ENCODE data around the gene ARHGAP28.

Gene ARHGAP28

GRCh38 chr18:6711467-6711866 lies 18.0 kb upstream of the ARHGAP28 start:
- DNase-seq (ENCODE audit: extremely low read depth, low read depth), result no peak
- TF ChIP-seq CTCF (IDR thresholded peaks at IDR 0.05; ENCODE audit: low read depth, low read length), result no peak

DNA sequence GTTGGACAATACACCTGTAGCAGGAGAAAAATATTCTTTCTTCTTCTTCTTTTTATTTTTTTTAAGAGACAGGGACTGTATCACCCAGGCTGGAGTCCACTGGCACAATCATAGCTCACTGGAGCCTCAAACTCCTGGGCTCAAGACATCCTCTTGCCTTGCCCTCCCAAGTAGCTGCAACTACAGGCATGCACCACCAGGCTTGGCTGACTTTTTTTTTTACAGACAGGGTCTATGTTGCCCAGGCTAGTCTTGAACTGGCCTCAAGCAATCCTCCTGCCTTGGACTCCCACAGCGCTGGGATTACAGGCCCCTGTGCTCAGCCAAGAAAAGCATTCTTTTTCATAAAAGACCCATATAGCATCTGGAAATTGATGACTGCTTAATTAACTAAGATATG lies 17.1 kb upstream of the ARHGAP28 start:
- TF ChIP-seq CTCF (IDR thresholded peaks at IDR 0.05; ENCODE audit: low read depth, low read length), result no peak
- DNase-seq (ENCODE audit: extremely low read depth, low read depth), result no peak

GRCh38 chr18:6714010-6714409 lies 15.5 kb upstream of the ARHGAP28 start:
- TF ChIP-seq CTCF (IDR thresholded peaks at IDR 0.05; ENCODE audit: low read depth, low read length), result no peak
- no peak for DNase-seq (ENCODE audit: extremely low read depth, low read depth)

- no peak for DNase-seq (ENCODE audit: extremely low read depth, low read depth)
- no peak for TF ChIP-seq CTCF (IDR thresholded peaks at IDR 0.05; ENCODE audit: low read depth, low read length)
Observed at GRCh38 chr18:6718267-6718666, 11.2 kb upstream of the ARHGAP28 start.

DNA sequence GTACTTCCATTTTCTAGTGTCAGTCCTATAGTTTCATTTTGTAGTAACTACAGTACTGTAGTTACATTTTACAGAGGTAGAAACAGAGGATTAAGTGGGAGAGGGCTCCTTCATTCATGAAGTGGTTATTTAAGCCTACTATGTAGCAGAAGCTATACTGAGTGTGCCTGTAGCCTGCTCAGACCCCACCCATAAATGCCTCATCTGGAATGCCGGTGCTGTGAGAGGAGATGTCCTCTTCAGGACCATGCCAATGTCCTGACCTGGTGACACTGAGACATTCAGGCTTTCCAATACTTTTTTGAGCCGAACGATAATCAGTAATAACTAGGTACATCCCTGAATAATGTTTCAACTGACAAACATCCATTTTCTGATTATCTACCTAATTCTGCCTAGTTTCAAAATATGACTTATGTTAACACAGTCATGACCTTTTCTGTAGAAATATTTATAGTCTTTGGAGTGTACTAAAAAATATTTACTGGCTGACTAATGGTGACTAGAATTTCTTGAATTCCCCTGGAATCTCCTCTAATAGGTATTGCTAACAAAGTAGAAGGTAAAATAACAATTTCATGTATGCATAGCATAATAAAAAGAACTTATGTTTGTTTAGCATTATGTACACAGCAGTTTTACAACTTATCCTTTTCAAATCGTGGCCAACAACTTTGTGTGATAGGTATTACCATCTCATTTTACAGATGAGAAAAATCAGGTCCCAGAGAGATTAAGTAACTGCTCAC lies 10.2 kb upstream of the ARHGAP28 start:
- no peak for TF ChIP-seq CTCF (IDR thresholded peaks at IDR 0.05; ENCODE audit: low read depth, low read length)
- DNase-seq (ENCODE audit: extremely low read depth, low read depth), result no peak

GRCh38 chr18:6719910-6720683 lies 9.4 kb upstream of the ARHGAP28 start:
- TF ChIP-seq CTCF (IDR thresholded peaks at IDR 0.05; ENCODE audit: low read depth, low read length), result no peak
- DNase-seq (ENCODE audit: extremely low read depth, low read depth), result no peak

DNA sequence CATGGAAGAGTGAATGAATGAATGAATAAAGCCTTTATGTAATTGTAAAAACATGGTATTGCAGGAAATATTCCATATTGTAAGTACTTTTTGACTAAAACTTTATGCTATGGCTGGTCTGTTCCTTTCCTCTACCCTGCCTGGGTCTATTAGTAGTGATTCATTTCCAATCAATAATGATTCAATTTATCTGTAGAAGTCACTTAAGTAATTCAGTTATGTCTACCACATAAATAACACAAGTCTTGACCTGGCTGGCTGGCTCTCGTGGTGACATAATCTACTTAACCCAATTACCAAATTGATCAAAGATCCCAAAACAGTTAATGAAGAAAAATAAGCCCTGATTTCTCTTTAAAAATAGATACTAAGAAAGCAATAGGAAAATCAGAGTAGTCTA lies 7.8 kb upstream of the ARHGAP28 start:
- TF ChIP-seq CTCF (IDR thresholded peaks at IDR 0.05; ENCODE audit: low read depth, low read length), result no peak
- no peak for DNase-seq (ENCODE audit: extremely low read depth, low read depth)

Measured in AG09319 (cell line).